Ovary (tissue), 9 donors: ENCODE results near the gene AGPAT4. TPM values are rescaled to one million over a fixed set of nuclear protein-coding genes. Genes with fewer than 3 reads are reported as not detected.

ENCODE experiments used
- DNase-seq, 5 donors: peaks; one replicate each; pipeline ENCODE4 v3.0.0-alpha.2; 2019 to 2020
- H3K27ac ChIP-seq, 2 donors: fragments of 200-600 bp; one replicate each; pipeline versions ENCODE4 v1.5.1 to v1.8.0; 2019 to 2022
- H3K27me3 ChIP-seq: fragments of 200-600 bp; one replicate; pipeline ENCODE4 v1.8.0; 2022
- H3K36me3 ChIP-seq: fragments of 200-600 bp; sonication (generic); one replicate; pipeline ENCODE4 v1.5.1; 2019
- H3K4me1 ChIP-seq: one replicate; pipeline ENCODE4 v1.8.1; 2013; ENCODE audit warnings: mild to moderate bottlenecking, moderate library complexity; ENCODE audit not compliant: insufficient read depth
- H3K4me3 ChIP-seq: fragments of 200-600 bp; sonication (generic); one replicate; pipeline ENCODE4 v1.5.1; 2017
- H3K9me3 ChIP-seq, 2 donors: fragments of 200-600 bp in 1 of 2; sonication (generic) in 1 of 2; one replicate each; pipeline versions ENCODE4 v1.5.1 to v1.8.1; 2013 to 2019; ENCODE audit warnings: mild to moderate bottlenecking in 1 of 2, moderate library complexity in 1 of 2
- EP300 ChIP-seq: sonication (generic); formaldehyde crosslinking; IDR thresholded peaks from one replicate; pipeline ENCODE4 v1.6.1; 2017; ENCODE audit warnings: antibody characterized with exemption
- POLR2A ChIP-seq: fragments of 450-650 bp; IDR thresholded peaks from one replicate; pipeline ENCODE4 v1.6.1; 2017; ENCODE audit warnings: antibody characterized with exemption, mild to moderate bottlenecking, moderate library complexity
- WGBS, 3 donors: extraction: QIAGEN DNeasy Blood & Tissue Kit in 1 of 3; methylation state at CpG; one replicate each; pipeline versions ENCODE4 v1.1.5 to v1.1.7; 2013 to 2017; 5-methylcytosine and 5-hydroxymethylcytosine counted together
- intact Hi-C, 4 donors: fragments of 100-400 bp; cut with DNase I; formaldehyde crosslinking; loops; one replicate each; pipeline versions ENCODE4 v1.11.0 to v1.15.1; 2022 to 2023
- polyA plus RNA-seq, 2 donors: library from polyadenylated mRNA; stranded (reverse); fragments of 200-250 nt in 1 of 2; fragments of 350-450 nt in 1 of 2; fragmentation: Illumina TruSeq in 1 of 2; extraction: RNeasy Lipid Tissue Mini Kit (QIAGEN cat#74804) in 1 of 2; gene quantifications; one replicate each; pipeline ENCODE4 v1.2.3, GENCODE V29; 2013 to 2014
- total RNA-seq, 7 donors: library from RNA; depleted of rRNA in 2 of 7; stranded (reverse); fragments of >200 nt in 2 of 7; fragmentation: NEBNext Ultra II Directional in 3 of 7; extraction: Animal tissue kit (Norgen Biotek cat#: 25700) in 3 of 7; gene quantifications; one replicate each; pipeline versions ENCODE4 v1.1.0 to v1.2.4, GENCODE V29; 2016 to 2023
- TF ChIP-seq, protein P1 (sequence below), 3 donors: fragments of 450-650 bp in 2 of 3; fragments of 200-600 bp in 1 of 3; IDR thresholded peaks; one replicate each; pipeline versions ENCODE4 v1.5.1 to v1.8.0; 2016 to 2022; ENCODE audit warnings: antibody characterized with exemption in 3 of 3, mild to moderate bottlenecking in 1 of 3
- donor health status: DM: no; HTN: no; CAD: no; lungs with moderate emphysema.
- donor health status: DM: no; HTN: no; CAD: no.
- donor health status: Bipolar disorder and iron deficiency.
- donor health status: DM: yes; HTN: yes; CAD: no.
- donor health status: DM: no; HTN: no; CAD: no.
- donor health status: DM: yes; HTN: yes; CAD: no.

The AGPAT4 gene
- total and polyA plus RNA-seq, 9 donors: 4.4 to 13.7 (median 8.9) TPM

DNA sequence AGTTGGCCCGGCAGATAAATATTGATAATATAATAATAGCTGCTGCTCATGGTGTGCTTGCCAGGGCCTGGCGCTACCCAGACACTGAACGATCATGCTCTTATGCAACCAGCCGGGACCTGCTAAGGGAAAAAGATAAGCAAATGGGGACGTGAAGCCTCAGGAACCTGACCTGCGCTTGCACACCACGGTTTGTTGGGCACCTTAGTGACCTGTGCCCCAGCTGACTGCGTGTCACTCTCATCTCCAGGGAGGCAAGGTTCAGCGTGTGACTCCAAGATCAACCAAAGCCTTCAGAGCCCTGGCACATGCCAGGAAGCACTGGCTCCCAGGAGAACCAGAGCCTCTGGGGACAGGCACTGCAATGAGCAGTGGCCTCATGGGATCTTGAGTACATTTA is 111.1 kb downstream of the AGPAT4 start:
- TF ChIP-seq POLR2A: no peak
- no peak for TF ChIP-seq EP300
- TF ChIP-seq, protein P1, sequence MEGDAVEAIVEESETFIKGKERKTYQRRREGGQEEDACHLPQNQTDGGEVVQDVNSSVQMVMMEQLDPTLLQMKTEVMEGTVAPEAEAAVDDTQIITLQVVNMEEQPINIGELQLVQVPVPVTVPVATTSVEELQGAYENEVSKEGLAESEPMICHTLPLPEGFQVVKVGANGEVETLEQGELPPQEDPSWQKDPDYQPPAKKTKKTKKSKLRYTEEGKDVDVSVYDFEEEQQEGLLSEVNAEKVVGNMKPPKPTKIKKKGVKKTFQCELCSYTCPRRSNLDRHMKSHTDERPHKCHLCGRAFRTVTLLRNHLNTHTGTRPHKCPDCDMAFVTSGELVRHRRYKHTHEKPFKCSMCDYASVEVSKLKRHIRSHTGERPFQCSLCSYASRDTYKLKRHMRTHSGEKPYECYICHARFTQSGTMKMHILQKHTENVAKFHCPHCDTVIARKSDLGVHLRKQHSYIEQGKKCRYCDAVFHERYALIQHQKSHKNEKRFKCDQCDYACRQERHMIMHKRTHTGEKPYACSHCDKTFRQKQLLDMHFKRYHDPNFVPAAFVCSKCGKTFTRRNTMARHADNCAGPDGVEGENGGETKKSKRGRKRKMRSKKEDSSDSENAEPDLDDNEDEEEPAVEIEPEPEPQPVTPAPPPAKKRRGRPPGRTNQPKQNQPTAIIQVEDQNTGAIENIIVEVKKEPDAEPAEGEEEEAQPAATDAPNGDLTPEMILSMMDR (IDR thresholded peaks at IDR 0.05): no peak
- intact Hi-C loops: no loop called here
- H3K4me3 ChIP-seq: no peak overlapping the region
- H3K27me3 ChIP-seq: no peaks in the 10 kb centered on the region
- 79 to 89% (median 82%) methylated on average over 9 of the region's 9 CpGs for WGBS, 3 donors
- H3K27ac ChIP-seq: no peak overlapping the region
- H3K4me1 ChIP-seq: no peaks in the 10 kb centered on the region
- no peaks in the 10 kb centered on the region for H3K36me3 ChIP-seq
- DNase-seq: no peak
- no peaks in the 10 kb centered on the region for H3K9me3 ChIP-seq

DNA sequence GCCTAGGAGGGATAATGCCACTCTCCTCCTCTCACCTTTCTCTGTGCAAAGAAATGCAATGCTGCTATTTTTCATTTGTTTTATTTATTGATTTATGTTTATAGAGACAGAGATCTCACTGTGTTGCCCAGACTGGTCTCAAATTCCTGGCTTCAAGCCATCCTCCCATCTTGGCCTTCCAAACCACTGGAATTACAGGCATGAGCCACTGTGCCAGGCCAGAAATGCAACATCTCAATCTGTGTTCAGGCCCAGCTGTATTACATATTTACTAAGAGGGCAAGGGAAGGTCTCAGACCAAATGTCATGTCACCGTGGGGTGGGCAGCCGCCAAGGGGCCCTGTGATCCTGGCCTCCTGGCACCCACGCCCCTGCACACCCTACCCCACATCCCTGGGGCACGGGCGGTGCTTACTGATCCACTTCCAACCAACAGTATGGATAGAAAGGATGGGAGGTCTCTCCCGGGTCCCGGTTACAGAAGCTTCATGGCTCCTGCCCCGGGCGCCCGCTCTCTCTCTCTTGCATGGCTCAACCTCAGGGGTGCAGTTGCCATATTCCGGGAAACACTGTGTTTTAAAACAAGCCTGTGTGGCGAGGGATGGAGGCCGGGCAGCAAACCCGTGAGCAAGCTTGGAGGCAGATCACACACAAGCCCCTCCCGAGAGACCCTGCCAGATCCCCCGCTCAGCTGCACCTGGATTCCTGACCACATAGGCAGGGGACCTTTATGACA is 111.8 kb downstream of the AGPAT4 start:
- DNase-seq: no peak
- no peaks in the 10 kb centered on the region for H3K36me3 ChIP-seq
- intact Hi-C loops: no loop called here
- TF ChIP-seq EP300 (no peak), POLR2A (no peak)
- TF ChIP-seq, protein P1 (IDR thresholded peaks at IDR 0.05): no peak
- WGBS, 3 donors: 86 to 94% (median 93%) methylated on average over 16 of the region's 16 CpGs
- no peaks in the 10 kb centered on the region for H3K4me1 ChIP-seq
- H3K9me3 ChIP-seq: no peaks in the 10 kb centered on the region
- no peak overlapping the region for H3K27ac ChIP-seq
- no peak overlapping the region for H3K4me3 ChIP-seq
- H3K27me3 ChIP-seq: no peaks in the 10 kb centered on the region

DNA sequence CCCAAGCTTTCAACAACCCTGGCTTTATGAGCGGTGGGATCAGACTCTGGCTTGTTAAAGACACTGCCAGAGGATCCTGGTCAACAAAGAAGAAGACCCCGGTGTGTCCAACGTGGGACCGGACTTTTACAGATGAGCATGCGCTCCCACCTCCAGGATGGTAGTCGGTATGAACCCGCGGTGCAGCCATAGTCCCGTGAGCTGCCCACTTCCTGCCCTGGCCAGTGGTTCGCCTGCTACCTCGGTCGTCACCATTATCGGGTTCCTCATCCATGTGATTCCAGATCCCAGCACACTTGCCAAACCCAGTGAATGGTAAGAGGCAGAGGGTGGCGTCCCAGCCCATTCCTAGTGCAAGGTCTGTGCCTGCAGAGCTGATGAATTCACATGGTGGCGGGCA is 112.7 kb downstream of the AGPAT4 start:
- DNase-seq: no peak
- H3K36me3 ChIP-seq: no peaks in the 10 kb centered on the region
- intact Hi-C loops: no loop called here

DNA sequence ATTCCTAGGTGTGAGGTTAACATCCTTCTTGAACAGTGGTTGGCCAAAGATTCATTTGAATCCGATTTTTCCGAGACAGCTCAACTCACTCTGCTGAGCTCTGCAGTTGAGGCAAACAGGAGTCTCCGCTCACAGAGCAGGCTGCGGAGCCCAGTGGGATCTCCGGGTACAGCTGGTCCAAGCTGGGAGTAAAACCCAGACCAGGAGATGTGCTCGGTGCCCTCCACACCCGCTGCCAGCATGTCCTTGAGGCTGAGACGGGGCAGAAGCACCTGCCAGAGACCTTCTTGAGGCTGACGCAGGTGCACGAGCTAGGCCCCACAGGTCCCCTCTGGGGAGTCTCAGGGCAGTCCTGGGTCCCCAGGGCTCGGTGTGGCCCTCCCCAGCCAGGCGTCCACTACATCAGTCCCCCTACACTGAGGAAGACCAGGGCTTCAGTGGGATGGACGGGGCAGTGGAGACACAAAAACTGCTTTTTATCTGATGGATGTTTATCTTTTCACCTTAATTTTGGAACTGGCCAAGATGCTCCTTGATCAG is 119.0 kb downstream of the AGPAT4 start:
- Histone ChIP-seq H3K4me1 (no peaks in the 10 kb centered on the region), H3K9me3 (no peaks in the 10 kb centered on the region), H3K27me3 (no peaks in the 10 kb centered on the region), H3K36me3 (no peaks in the 10 kb centered on the region), H3K27ac (no peak overlapping the region), H3K4me3 (no peak overlapping the region)
- 96 to 97% (median 97%) methylated on average over 13 of the region's 13 CpGs for WGBS, 3 donors
- no peak for TF ChIP-seq POLR2A
- TF ChIP-seq, protein P1 (IDR thresholded peaks at IDR 0.05): no peak
- TF ChIP-seq EP300: no peak
- intact Hi-C loops: loop anchor here in 1 of 4 donors (10.0 kb wide), 1 partner anchor 220 kb away; no protein-coding TSS in a partner anchor
- no peak for DNase-seq

More for the DNA sequence above, 112.7 kb downstream of the AGPAT4 start:
- no peaks in the 10 kb centered on the region for H3K4me1 ChIP-seq
- no peaks in the 10 kb centered on the region for H3K27me3 ChIP-seq
- TF ChIP-seq, protein P1 (IDR thresholded peaks at IDR 0.05): no peak
- no peak for TF ChIP-seq POLR2A
- no peak for TF ChIP-seq EP300
- H3K27ac ChIP-seq: no peak overlapping the region
- WGBS, 3 donors: 97 to 99% (median 98%) methylated on average over 15 of the region's 15 CpGs
- no peak overlapping the region for H3K4me3 ChIP-seq
- H3K9me3 ChIP-seq: no peaks in the 10 kb centered on the region
